A549 (cell line): ENCODE data around the gene TINAG. TPM values are rescaled to one million over a fixed set of nuclear protein-coding genes. Genes with fewer than 3 reads are reported as not detected.

Experiments
- ATAC-seq, 2 experiments: fragments of 200-7000 bp in 1 of 2; fragments of >200 bp in 1 of 2; cut with Nextera tagmentation in 1 of 2; cut with Tn5 transposase in 1 of 2; 3 replicates each; pipeline versions ENCODE4 v1.8.0 to v1.9.1; 2018 to 2020; ENCODE audit warnings: mild to moderate bottlenecking in 1 of 2, moderate library complexity in 1 of 2
- CTCF ChIA-PET: fragments of 300-600 bp; sonication (Branson Sonifier 250); formaldehyde crosslinking; extraction: SDS; loops from one replicate; lab custom pipeline; 2021; ENCODE audit warnings: antibody characterized with exemption, inconsistent platforms; lab: Yijun Ruan, JAX
- POLR2A ChIA-PET: fragments of 350-600 bp; formaldehyde crosslinking; extraction: SDS; loops from one replicate; lab custom pipeline; 2021; ENCODE audit warnings: antibody characterized with exemption, inconsistent platforms; lab: Yijun Ruan, JAX
- DNase-seq, 2 experiments: peaks; one replicate each; pipeline versions ENCODE4 v3.0.0 to v3.0.0-alpha.2; 2011 to 2016; ENCODE audit warnings: low read depth in 1 of 2, low spot score in 1 of 2
- FAIRE-seq: peaks from 2 replicates; lab custom pipeline; 2011; peaks lifted over from hg19 to GRCh38; lab: Jason Lieb, UNC
- H3K27ac ChIP-seq, 2 experiments: fragments of >200 bp; sonication (Bioruptor Twin); formaldehyde crosslinking; 3 replicates each; pipeline ENCODE4 v1.5.1; 2016 to 2017
- H3K4me1 ChIP-seq: fragments of >200 bp; sonication (Bioruptor Twin); formaldehyde crosslinking; 3 replicates; pipeline ENCODE4 v1.6.1; 2016
- H3K4me2 ChIP-seq: fragments of >200 bp; sonication (Bioruptor Twin); formaldehyde crosslinking; 3 replicates; pipeline ENCODE4 v1.6.1; 2016
- H3K4me3 ChIP-seq: fragments of >200 bp; sonication (Bioruptor Twin); formaldehyde crosslinking; 3 replicates; pipeline ENCODE4 v1.5.1; 2016
- H3K9me3 ChIP-seq: fragments of >200 bp; sonication (Bioruptor Twin); formaldehyde crosslinking; 3 replicates; pipeline ENCODE4 v1.6.1; 2016
- ATOH8 ChIP-seq: fragments of 250-450 bp; sonication (Bioruptor Pico); IDR thresholded peaks from 2 replicates; pipeline ENCODE4 v1.5.0; 2020; ENCODE audit warnings: low read depth, mild to moderate bottlenecking, moderate library complexity
- BCL3 ChIP-seq: fragments of >200 bp; sonication (Bioruptor Twin); formaldehyde crosslinking; IDR thresholded peaks from 3 replicates; pipeline ENCODE4 v1.6.1; 2016
- CHD2 ChIP-seq: fragments of 150-350 bp; IDR thresholded peaks from 2 replicates; pipeline ENCODE4 v1.6.1; 2014; ENCODE audit warnings: low read length; ENCODE audit not compliant: partially characterized antibody
- CHD4 ChIP-seq: fragments of 200-600 bp; sonication (generic); IDR thresholded peaks from 2 replicates; pipeline ENCODE4 v1.6.1; 2016; ENCODE audit warnings: antibody characterized with exemption, mild to moderate bottlenecking, borderline replicate concordance
- EHMT2 ChIP-seq: fragments of 200-600 bp; sonication (generic); IDR thresholded peaks from 2 replicates; pipeline ENCODE4 v1.6.1; 2016; ENCODE audit warnings: antibody characterized with exemption, low read depth, mild to moderate bottlenecking, moderate library complexity
- FOSL2 ChIP-seq, 2 experiments: fragments of 450-650 bp in 1 of 2; fragments of >200 bp in 1 of 2; sonication (Bioruptor Twin) in 1 of 2; formaldehyde crosslinking; IDR thresholded peaks; 2 replicates each; pipeline versions ENCODE4 v1.5.0 to v1.6.1; 2016 to 2020; ENCODE audit warnings: mild to moderate bottlenecking in 1 of 2, moderate library complexity in 1 of 2
- FOXS1 ChIP-seq: fragments of 250-450 bp; sonication (Bioruptor Pico); IDR thresholded peaks from 2 replicates; pipeline ENCODE4 v1.5.0; 2020; ENCODE audit warnings: mild to moderate bottlenecking, moderate library complexity
- HES2 ChIP-seq: fragments of >200 bp; sonication (Bioruptor Twin); formaldehyde crosslinking; IDR thresholded peaks from 2 replicates; pipeline ENCODE4 v1.6.1; 2016
- HEYL ChIP-seq: fragments of 250-450 bp; sonication (Bioruptor Pico); IDR thresholded peaks from 2 replicates; pipeline ENCODE4 v1.8.0; 2021; ENCODE audit warnings: mild to moderate bottlenecking, moderate library complexity
- HOXB5 ChIP-seq: fragments of 250-450 bp; sonication (Bioruptor Pico); IDR thresholded peaks from 2 replicates; pipeline ENCODE4 v1.5.0; 2020; ENCODE audit warnings: mild to moderate bottlenecking, moderate library complexity
- NFE2L2 ChIP-seq: fragments of 150-350 bp; conservative IDR thresholded peaks from 2 replicates; pipeline ENCODE4 v1.6.1; 2014; ENCODE audit warnings: low read length
- NPAS2 ChIP-seq: fragments of 250-450 bp; sonication (Bioruptor Pico); IDR thresholded peaks from 2 replicates; pipeline ENCODE4 v1.8.0; 2022; ENCODE audit warnings: mild to moderate bottlenecking, moderate library complexity, borderline replicate concordance
- PBX3 ChIP-seq: IDR thresholded peaks from 2 replicates; pipeline ENCODE4 v1.6.1; 2012
- POLR2A ChIP-seq: IDR thresholded peaks from 2 replicates; pipeline ENCODE4 v1.6.1; 2012; ENCODE audit warnings: mild to moderate bottlenecking, low read length
- POLR2AphosphoS2 ChIP-seq: conservative IDR thresholded peaks from 2 replicates; pipeline ENCODE4 v1.6.1; 2012; ENCODE audit warnings: low read length, improper control_type of control experiment, inconsistent platforms
- RFX5 ChIP-seq: fragments of 450-650 bp; IDR thresholded peaks from 2 replicates; pipeline ENCODE4 v1.7.1; 2014; ENCODE audit warnings: antibody characterized with exemption, mild to moderate bottlenecking, moderate library complexity
- TP53 ChIP-seq: fragments of 250-450 bp; sonication (Bioruptor Pico); IDR thresholded peaks from 2 replicates; pipeline ENCODE4 v1.5.0; 2021; ENCODE audit warnings: mild to moderate bottlenecking, moderate library complexity
- USF2 ChIP-seq: fragments of 450-650 bp; IDR thresholded peaks from 2 replicates; pipeline ENCODE4 v1.6.1; 2014; ENCODE audit warnings: antibody characterized with exemption
- WGBS: methylation state at CpG from one replicate; pipeline ENCODE4 v1.1.6; 2017; ENCODE audit errors: missing lambda C conversion rate; 5-methylcytosine and 5-hydroxymethylcytosine counted together
- polyA plus RNA-seq, 4 experiments: library from polyadenylated mRNA; depleted of rRNA in 3 of 4; stranded (reverse); fragments of >200 nt; fragmentation: RNase III in 1 of 4; extraction: RNeasy Plus Mini Kit Qiagen cat#74134 plus additional on column Dnase treatment in 1 of 4; gene quantifications; 2 replicates in 3 of 4; 3 replicates in 1 of 4; pipeline ENCODE4 v1.2.3, GENCODE V29; 2011 to 2017

Gene TINAG
- polyA plus RNA-seq, 2 of the 4 experiments (the other 2 are of a cell fraction) = 0.04 to 0.48 TPM

- Histone ChIP-seq H3K4me2 (no peak overlapping the region), H3K4me1 (peaks cover 12% of the 10 kb centered on the region; the same call in 2 of the 3 replicates), H3K27ac (no peak overlapping the region)
- CTCF ChIA-PET = no interaction called here
- FAIRE-seq = no peak
- no peak for DNase-seq
- 80% methylated on average over 3 of the region's 3 CpGs for WGBS
- no peak for TF ChIP-seq EHMT2
- TF ChIP-seq FOXS1 (CRISPR knock-in tag) = no peak
- TF ChIP-seq USF2 = no peak
- no peak for TF ChIP-seq PBX3
- no peak for TF ChIP-seq CHD4
- TF ChIP-seq BCL3 = no peak
- no peak for TF ChIP-seq HEYL (CRISPR knock-in tag)
- TF ChIP-seq HOXB5 = no peak
- TF ChIP-seq HES2 = no peak
- TF ChIP-seq CHD2 = no peak
- TF ChIP-seq RFX5 = no peak
- TF ChIP-seq, all 56 proteins: peak for 0
- POLR2A ChIA-PET = no interaction called here
- no peak overlapping the region for H3K4me3 ChIP-seq
- no peak for ATAC-seq
- H3K9me3 ChIP-seq = no peaks in the 10 kb centered on the region
Measured at GRCh38 chr6:54285595-54285994, 22.6 kb upstream of the TINAG start.

- no peaks in the 10 kb centered on the region for H3K9me3 ChIP-seq
- ATAC-seq = no peak
- FAIRE-seq = no peak
- CTCF ChIA-PET = interaction anchor here (1.2 kb wide), 1 partner anchor 18 kb away, joined by 4 read pairs; no protein-coding TSS in a partner anchor
- no peak overlapping the region for H3K4me3 ChIP-seq
- H3K27ac ChIP-seq = no peak overlapping the region
- DNase-seq = no peak
- no peak for TF ChIP-seq USF2
- POLR2A ChIA-PET = no interaction called here
- no peak overlapping the region for H3K4me2 ChIP-seq
- H3K4me1 ChIP-seq = peaks cover 12% of the 10 kb centered on the region; the same call in 2 of the 3 replicates
Measured at GRCh38 chr6:54286141-54286540, 22.1 kb upstream of the TINAG start.

- 77% methylated on average over 1 of the region's 2 CpGs for WGBS
- Histone ChIP-seq H3K4me2 (no peak overlapping the region), H3K27ac (no peak overlapping the region), H3K4me1 (no peaks in the 10 kb centered on the region), H3K4me3 (no peak overlapping the region), H3K9me3 (no peaks in the 10 kb centered on the region)
- DNase-seq (no peak), FAIRE-seq (no peak), ATAC-seq (no peak)
- CTCF ChIA-PET = no interaction called here
- POLR2A ChIA-PET = no interaction called here
- TF ChIP-seq ATOH8 (CRISPR knock-in tag) (no peak), POLR2A (no peak), NFE2L2 (no peak), TP53 (CRISPR knock-in tag) (no peak), HOXB5 (no peak), NPAS2 (CRISPR knock-in tag) (no peak), POLR2AphosphoS2 (no peak), FOSL2 (IDR thresholded peaks at IDR 0.05) (no peak), FOSL2 (CRISPR knock-in tag; IDR thresholded peaks at IDR 0.05) (no peak)
Measured at GRCh38 chr6:54288474-54288873, 19.8 kb upstream of the TINAG start.
